Glutamatergic neuron (in vitro differentiated cells): ENCODE measurements around the gene PTPN3. TPM values are rescaled to one million over a fixed set of nuclear protein-coding genes. Genes with fewer than 3 reads are reported as not detected.

Experiments used
- DNase-seq: peaks from one replicate; pipeline ENCODE4 v3.0.0; 2022
- H3K27ac Mint-ChIP-seq: one replicate; pipeline ENCODE4 v1.8.0; 2020; ENCODE audit warnings: mild to moderate bottlenecking, mixed read lengths, inconsistent platforms; ENCODE audit not compliant: unreplicated experiment
- H3K27me3 Mint-ChIP-seq: one replicate; pipeline ENCODE4 v1.8.0; 2020; ENCODE audit warnings: mild to moderate bottlenecking, moderate library complexity, mixed read lengths, inconsistent platforms; ENCODE audit not compliant: unreplicated experiment
- H3K36me3 Mint-ChIP-seq: one replicate; pipeline ENCODE4 v1.8.0; 2020; ENCODE audit warnings: mild to moderate bottlenecking, mixed read lengths, inconsistent platforms; ENCODE audit not compliant: unreplicated experiment
- H3K4me1 Mint-ChIP-seq: one replicate; pipeline ENCODE4 v1.8.0; 2020; ENCODE audit warnings: mild to moderate bottlenecking, low read depth, mixed read lengths, inconsistent platforms; ENCODE audit not compliant: unreplicated experiment
- H3K4me3 Mint-ChIP-seq: one replicate; pipeline ENCODE4 v1.8.0; 2020; ENCODE audit warnings: mild to moderate bottlenecking, mixed read lengths, inconsistent platforms; ENCODE audit not compliant: unreplicated experiment
- H3K9me3 Mint-ChIP-seq: one replicate; pipeline ENCODE4 v1.8.0; 2020; ENCODE audit warnings: mild to moderate bottlenecking, moderate library complexity, mixed read lengths, inconsistent platforms; ENCODE audit not compliant: unreplicated experiment
- CTCF ChIP-seq: fragments of 200-600 bp; sonication (generic); IDR thresholded peaks from one replicate; pipeline ENCODE4 v1.5.0; 2021; ENCODE audit not compliant: partially characterized antibody, unreplicated experiment
- total RNA-seq: library from RNA; stranded (reverse); fragmentation: NEBNext Ultra II Directional; extraction: Animal tissue kit (Norgen Biotek cat#: 25700); gene quantifications from one replicate; pipeline ENCODE4 v1.2.1, GENCODE V29; 2021; ENCODE audit not compliant: unreplicated experiment

Gene PTPN3
- total RNA-seq, 1 donor from 2014 or later, result 1.6 TPM

- no peaks in the 10 kb centered on the region for H3K4me1 Mint-ChIP-seq
- peaks cover 5% of the 10 kb centered on the region for H3K36me3 Mint-ChIP-seq
- peaks cover 5% of the 10 kb centered on the region for H3K9me3 Mint-ChIP-seq
- H3K27ac Mint-ChIP-seq, result no peak overlapping the region
- H3K27me3 Mint-ChIP-seq, result peaks cover 5% of the 10 kb centered on the region
- no peak for TF ChIP-seq CTCF
- no peak overlapping the region for H3K4me3 Mint-ChIP-seq
- no peak for DNase-seq
Observed at GRCh38 chr9:109481856-109482255, 16.3 kb downstream of the PTPN3 start.

- H3K4me1 Mint-ChIP-seq, result no peaks in the 10 kb centered on the region
- H3K36me3 Mint-ChIP-seq, result no peaks in the 10 kb centered on the region
- no peak overlapping the region for H3K4me3 Mint-ChIP-seq
- no peak for TF ChIP-seq CTCF
- peaks cover 7% of the 10 kb centered on the region for H3K27me3 Mint-ChIP-seq
- peaks cover 5% of the 10 kb centered on the region for H3K9me3 Mint-ChIP-seq
- H3K27ac Mint-ChIP-seq, result no peak overlapping the region
- DNase-seq, result no peak
Observed at GRCh38 chr9:109479822-109480221, 18.3 kb downstream of the PTPN3 start.

- TF ChIP-seq CTCF, result no peak
- Mint-ChIP-seq H3K36me3 (no peaks in the 10 kb centered on the region), H3K27me3 (peaks cover 7% of the 10 kb centered on the region), H3K4me3 (no peak overlapping the region), H3K9me3 (peaks cover 5% of the 10 kb centered on the region), H3K27ac (no peak overlapping the region), H3K4me1 (no peaks in the 10 kb centered on the region)
- no peak for DNase-seq
Observed at GRCh38 chr9:109478665-109479380, 19.3 kb downstream of the PTPN3 start.

DNA sequence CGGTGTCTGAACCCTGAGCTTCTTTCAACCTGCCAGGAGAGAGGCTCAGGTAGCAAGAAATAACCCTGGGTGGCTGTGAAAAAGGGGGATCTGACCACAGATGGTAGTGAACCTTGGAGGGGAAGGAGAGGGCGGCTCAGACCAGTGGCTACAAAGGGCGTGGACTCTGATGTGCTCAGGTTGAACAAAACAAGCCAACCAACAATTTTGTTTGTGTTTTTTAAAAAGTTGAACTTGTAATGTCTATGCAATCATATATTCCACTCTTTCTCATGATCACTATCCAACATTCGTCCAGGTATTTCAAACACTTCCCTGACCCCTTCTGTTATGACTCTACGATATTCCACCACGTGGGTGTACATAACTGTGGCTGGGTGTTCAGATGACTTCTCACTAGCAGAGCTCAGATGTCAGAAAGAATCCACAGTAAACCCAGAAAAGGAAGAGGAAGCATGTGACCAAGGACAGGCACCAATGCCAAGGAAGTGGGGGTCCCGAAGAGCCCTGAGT is 20.0 kb downstream of the PTPN3 start:
- no peak for TF ChIP-seq CTCF
- H3K27me3 Mint-ChIP-seq, result peaks cover 7% of the 10 kb centered on the region
- DNase-seq, result no peak
- no peak overlapping the region for H3K27ac Mint-ChIP-seq
- H3K36me3 Mint-ChIP-seq, result no peaks in the 10 kb centered on the region
- no peaks in the 10 kb centered on the region for H3K4me1 Mint-ChIP-seq
- H3K9me3 Mint-ChIP-seq, result peaks cover 2% of the 10 kb centered on the region
- no peak overlapping the region for H3K4me3 Mint-ChIP-seq

DNA sequence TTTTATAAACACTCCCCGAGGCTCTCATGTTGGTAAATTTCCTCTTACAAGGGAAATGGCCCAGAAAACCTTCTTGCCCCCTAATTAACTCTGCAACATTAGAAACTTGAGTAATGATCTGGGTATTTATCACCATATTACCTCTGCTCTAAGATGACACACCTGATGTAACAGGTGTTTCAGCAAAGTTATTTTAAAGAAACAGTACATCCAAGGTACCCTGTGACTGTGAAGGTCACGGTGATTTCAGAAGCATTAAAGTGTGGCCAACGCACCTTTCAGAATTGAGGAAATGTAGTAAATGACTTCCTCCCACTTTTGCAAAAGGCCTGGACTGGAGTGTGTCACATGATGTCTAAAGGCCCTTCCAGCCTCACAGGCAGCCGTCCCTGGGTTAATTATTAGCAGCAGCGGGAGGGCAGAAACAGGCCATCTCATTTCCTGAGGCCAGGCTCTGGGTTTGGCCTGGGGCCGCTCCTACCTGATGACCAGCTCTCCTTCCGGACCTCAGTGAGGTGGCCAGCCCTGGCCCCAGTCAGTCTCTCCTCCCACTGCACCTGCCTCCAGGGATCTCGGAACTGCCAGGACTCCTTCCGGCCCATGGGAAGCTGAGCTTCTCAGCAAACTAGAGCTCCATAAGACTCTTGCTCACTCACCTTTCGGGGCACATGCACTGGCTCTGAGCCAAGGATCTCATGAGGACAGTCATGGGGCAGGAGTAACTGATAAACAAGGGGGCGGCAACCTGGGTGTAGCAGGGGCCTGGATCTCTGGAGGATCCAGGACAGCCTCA is 20.7 kb downstream of the PTPN3 start:
- DNase-seq, result no peak
- Mint-ChIP-seq H3K4me3 (no peak overlapping the region), H3K9me3 (peaks cover under 1% of the 10 kb centered on the region), H3K4me1 (no peaks in the 10 kb centered on the region), H3K27ac (no peak overlapping the region), H3K27me3 (peaks cover 5% of the 10 kb centered on the region), H3K36me3 (no peaks in the 10 kb centered on the region)
- TF ChIP-seq CTCF, result no peak
